ENCODE data around the gene CRIP3.

Gene CRIP3

DNA sequence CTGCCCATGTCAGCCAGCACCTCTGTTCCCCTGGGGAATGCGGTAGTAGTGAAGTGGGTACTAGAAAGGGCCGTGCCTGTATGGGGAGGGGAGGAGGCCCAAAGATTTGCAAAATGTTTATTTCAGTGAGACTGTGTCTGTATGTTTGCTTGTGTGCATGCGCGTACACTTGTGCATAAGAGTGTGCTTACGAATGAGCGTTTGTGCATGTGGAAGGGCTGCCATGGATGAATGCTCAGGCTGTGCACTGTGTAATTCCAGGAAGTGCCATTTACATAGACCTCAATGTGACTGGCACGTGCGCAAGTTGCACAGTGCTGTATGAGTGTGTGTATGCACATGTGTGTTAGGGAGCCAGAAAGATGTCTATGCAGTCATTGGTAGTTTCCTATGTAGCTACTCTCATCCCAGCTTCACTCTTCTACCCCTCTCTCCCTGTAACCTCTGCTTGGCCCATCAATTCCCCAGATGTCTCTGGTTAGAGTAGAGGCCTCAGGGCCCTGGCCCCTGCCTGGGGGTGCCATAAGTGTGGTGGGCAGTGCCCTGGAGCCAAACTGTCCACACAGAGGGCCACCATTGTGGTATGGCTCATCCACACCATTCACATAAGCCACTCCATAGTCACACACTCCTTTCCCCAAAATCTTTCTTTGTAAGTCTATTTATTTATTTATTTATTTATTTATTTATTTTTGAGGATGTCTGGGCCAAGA is 37.4 kb downstream of the CRIP3 start:
- no peak for DNase-seq

DNA sequence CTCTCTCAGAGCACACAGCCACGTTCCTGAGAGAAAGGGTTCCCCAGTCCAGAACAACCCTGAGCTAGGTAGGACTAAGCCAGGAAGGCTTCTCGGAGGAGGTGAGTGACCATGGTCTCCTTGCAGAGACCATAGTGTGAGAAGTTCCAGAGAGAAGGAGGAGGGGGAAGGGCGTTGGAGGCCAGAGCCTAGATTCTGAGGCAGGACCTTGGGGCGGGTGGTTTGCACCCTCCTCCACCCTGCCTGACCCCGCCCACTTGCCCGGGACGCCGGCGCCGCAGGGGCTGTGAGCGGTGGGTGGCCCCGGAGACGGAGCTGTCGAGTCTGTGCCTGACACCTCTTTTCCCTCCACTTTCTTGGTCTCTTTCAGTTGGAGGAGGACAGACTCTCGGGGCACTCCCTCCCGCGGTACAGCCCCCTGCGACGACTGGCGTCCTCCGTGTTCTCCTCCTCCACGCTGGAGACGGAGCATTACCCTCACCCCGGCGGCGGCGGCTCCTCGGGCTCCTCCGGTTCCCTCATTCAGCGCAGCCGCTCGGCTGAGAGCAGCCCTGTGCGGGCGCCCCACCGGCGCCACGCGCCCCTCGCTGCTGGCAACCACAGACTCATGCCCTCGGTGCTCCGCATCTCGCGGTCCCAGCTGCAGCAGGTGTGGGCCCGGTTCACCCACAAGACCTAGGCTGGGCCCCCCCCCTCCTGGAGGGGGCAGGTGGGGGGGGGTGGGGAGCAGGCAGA is 39.2 kb downstream of the CRIP3 start:
- peak in 5 of 6 experiments; percentile 9 to 57 (median 36) for DNase-seq

DNA sequence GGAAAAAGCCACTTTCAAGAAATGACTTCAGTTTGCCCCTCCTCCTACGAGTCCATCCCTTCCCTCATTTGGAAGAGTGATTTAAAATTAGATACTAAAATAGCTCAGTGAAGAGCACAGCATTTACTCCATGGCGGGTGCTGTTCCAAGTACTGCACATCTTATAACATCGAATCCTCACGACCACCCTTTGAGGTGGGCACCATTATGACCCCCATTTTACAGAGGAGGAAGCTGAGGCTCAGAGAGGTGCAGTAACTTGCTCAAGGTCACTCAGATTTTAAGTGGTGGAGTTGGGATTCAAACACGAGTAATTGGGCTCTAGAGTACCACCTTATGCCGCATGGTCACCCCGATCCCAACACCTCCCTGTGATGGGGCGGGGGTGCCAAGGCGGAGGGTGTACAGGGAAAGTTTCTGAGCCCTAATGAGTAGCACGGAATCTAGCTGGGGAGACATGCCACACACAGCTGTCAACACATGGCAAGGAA is 39.8 kb downstream of the CRIP3 start:
- DNase-seq = no peak

DNA sequence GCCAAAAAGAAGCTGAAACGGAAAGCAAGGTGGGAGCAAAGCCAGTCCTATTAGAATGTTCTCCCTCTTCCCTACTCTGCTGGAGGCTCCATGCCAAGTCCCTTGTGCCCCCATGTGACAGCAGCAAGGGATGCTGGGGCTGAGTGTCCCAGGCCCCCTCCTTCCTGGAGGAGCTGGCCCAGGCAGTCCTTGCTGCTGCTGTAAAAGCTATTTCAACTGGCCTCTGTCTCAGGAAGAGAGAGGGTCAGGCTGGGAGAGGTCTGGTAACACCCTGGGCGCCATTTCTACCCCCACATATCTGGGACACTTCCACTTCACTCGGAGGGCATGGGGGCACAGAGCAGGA is 40.3 kb downstream of the CRIP3 start:
- DNase-seq = no peak

DNA sequence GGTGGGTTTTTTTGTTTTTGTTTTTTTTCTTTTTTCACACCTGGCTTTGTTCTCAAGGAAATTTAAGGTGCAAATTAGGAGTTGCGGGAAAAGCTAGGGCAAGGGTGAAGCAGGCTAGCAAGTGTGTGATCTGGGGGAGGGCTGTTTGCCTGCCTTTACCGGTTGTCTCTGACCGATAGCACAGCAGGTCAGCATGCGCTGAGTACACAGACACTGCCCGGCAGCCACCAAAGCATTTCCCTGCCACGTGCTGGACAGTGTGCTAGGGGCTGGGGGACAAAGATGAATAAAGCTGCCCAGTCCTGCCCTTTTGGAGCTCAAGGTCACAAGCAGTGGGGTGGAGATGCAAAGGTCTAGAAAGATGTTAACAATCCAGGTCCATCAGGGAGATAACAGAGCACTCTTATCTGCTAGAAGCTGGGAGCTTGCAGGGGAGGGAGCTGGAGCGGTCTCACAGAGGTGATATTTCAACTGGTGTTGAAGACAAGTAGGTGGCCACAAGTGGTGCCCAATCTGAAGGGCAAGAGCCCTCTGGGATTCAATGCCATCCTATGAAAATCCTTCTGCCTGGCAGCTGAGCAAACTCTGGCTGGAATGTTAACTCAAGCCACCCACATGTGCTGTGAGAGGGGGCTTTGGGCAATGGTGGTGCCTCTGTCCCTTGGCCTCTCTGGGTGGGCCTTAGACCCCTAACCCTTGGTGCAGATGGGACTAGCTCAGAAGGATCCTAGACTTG is 40.8 kb downstream of the CRIP3 start:
- DNase-seq = no peak

DNA sequence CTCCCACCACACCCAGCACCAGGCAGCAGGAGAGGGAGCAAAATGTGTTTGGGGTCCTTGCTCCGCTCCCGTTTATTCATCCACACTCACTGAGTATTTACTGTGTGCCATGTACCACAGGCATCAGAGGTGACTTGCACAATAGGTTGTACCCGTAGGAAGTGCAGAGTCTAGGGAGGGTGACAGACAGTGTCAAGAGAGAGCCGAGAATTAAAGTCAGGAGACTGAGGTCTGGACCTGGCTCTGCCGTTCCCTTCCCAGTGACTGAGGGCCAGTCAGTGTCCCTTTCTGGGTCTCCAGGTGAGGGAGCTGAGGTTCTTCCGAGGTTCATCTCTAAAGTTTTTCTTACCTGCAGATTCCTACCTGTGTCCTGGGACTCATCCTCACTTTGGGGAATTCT is 43.1 kb downstream of the CRIP3 start:
- DNase-seq = no peak

DNA sequence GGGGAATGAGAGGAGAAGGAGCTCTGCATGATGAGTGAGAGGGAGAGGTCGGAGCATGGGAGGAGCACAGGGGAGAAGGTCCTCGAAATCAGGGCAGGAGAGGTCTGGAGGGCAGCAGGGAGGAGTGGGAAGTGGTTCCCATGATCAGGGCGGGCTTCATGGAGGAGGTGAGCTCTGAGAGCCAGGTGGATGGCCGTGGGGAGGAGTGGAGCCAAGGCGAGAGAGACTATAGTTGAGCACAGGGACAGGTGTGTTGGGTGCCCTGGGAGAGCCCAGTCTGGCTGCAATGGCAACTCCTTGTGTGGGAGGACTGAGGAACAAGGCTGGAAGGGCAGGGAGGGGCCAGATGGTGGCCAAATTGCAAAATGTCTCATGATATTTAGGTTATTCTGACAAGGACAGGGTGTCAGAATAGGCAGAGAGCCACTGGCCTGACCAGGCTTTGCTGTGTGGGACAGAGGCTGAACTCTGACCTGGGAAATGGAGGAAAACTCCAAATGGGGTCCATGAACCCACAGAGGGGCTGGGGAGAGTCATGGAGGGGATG is 44.0 kb downstream of the CRIP3 start:
- DNase-seq = no peak

DNA sequence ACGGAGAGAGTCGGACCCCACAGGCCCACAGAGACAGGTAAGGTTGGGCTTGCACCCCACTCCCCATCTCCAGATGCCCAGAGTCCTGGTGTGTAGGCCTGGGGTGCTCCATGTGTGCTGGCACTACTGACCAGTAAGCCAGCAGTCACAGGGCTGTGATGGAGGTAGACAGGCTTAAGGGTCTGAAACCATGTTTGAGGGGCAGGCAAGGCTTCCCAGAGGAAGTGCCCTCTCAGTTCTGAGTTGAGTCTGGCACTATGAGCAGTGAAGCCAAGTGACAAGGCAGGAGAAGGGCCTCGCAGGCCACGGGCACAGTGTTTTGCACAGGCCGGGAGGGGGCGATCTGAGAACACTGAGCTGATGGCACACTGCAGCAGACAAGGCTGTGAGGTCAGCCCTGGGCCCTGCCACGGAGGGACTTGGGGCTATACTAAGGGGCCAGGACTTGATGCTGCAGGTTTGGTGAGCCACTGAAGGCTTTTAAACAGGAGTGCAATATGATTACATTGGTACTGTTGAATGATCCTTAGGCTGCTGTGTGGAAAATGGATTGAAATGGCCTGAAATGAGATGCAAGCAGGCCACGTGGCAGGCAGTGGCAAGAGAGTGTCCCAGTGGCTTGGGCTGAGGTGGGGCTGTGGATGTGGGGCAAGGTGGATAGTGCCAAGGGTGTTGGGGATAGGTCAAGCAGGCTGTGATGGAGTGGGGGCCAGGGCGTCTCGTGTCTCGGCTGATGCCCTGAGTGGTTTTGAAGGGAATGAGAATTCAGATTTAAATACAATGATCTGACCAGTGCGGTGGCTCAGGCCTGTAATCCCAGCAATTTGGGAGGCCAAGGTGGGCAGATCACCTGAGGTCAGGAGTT is 45.1 kb downstream of the CRIP3 start:
- peak; percentile 45 to 67 (median 58) for DNase-seq

DNA sequence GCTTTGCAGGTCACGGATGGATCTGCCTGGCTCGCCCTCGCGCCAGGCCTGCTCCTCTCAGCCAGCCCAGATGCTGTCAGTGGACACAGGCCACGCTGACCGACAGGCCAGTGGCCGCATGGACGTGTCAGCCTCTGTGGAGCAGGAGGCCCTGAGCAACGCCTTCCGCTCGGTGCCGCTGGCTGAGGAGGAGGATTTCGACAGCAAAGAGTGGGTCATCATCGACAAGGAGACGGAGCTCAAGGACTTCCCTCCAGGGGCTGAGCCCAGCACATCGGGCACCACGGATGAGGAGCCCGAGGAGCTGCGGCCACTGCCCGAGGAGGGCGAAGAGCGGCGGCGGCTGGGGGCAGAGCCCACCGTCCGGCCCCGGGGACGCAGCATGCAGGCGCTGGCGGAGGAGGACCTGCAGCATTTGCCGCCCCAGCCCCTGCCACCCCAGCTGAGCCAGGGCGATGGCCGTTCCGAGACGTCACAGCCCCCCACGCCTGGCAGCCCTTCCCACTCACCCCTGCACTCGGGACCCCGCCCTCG is 45.8 kb downstream of the CRIP3 start:
- no peak for DNase-seq

DNA sequence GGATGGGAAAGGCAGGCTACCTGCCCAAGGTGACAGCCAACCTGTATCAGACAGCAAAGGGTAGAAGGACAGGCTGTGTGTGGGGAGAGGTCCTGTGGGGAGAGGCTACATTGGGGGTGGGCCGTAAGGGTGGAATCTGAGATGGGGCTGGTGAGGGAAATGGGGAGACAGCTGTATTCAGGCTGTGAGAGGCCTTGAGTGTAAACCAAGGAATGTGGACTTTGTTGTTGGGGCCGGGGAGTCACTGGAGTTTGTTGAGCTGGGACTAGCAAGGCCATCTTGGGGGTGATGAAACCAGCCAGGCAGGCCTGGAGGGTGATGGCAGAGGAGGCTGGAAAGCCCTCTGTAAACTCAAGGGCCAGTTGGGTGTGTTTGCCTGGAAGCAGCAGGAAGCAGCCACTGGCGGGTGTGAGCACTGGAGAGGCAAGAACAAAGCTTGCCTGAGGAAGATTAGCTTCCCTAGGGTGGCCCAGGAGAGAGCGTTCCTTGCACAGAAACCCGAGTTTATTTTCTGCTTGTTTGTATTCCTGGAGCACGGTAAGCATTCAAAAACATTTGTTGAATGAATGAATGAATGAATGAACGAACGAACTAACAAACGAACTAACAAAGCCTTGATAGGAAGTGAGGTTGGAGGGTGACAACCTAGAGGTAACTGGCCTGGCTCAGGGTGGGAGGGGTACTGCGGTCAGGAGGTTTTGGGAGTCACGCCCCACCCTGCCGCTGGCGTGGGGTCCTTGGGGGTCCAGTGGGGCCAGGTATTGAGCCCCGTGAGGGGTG is 46.4 kb downstream of the CRIP3 start:
- no peak for DNase-seq

DNA sequence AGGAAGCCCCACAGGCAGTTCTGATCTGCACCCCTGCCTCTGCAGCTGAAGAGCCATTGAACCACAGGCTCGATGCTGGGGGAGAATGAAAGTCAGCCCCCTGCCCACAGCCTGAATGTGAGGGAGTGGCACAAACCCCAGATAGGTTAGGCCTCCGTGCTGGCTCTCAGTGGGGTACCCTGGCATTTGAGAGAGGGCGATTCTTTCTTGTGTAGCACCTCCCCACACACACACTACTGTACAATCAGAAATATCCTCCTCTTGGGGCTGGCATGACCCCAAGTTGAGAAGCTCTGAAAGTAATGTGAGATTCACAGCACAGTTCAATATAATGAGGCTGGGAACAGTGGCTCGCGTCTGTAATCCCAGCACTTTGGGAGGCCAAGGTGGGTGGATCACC is 47.4 kb downstream of the CRIP3 start:
- no peak for DNase-seq

DNA sequence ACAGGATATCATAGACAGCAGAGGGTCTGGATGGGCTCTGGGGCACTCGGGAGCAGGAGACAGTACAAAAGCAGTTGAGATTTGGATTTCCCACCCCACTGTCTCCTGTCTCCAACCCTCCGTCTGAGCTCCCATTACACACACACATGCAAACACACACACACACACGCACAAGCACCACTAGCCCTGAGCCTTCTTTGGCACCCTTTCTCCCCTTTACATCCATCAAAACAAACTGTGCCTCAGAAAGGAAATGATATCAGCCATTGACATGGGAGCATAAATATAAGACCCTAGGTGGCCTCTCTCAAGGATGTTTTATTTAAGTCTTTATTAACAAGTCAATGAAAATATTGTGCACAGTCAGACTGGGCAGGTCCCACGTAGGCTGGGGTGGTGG is 47.8 kb downstream of the CRIP3 start:
- DNase-seq = no peak

DNA sequence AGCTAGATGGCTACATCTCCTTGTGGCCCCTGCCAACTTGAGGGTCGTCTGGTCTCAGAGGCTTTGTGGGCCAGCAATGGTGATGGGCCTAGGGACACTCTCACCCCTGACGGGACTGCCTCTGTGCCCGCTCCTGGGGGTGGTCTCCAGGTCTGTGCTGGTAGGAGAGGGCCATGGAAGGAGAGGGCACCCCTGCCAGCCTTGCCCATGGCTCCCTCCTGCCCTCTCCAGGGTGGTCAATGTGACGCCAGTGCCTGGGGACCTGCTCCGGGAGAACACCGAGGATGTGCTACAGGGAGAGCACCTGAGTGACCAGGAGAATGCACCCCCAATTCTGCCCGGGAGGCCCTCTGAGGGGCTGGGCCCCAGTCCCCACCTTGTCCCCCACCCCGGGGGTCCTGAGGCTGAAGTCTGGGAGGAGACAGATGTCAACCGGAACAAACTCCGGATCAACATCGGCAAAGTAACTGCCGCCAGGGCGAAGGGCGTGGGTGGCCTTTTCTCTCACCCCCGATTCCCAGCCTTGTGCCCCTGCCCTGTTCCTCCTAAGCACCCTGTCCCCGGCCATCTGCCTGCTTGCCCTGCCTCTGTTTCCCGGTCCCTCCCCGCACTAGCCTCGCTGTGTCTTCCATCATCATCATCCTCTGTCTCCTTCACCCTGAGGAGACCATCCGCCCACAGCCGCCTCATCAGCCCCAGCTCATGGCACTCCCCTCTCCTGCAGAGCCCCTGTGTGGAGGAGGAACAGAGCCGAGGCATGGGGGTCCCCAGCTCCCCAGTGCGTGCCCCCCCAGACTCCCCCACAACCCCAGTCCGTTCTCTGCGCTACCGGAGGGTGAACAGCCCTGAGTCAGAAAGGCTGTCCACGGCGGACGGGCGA is 49.6 kb downstream of the CRIP3 start:
- no peak for DNase-seq

DNA sequence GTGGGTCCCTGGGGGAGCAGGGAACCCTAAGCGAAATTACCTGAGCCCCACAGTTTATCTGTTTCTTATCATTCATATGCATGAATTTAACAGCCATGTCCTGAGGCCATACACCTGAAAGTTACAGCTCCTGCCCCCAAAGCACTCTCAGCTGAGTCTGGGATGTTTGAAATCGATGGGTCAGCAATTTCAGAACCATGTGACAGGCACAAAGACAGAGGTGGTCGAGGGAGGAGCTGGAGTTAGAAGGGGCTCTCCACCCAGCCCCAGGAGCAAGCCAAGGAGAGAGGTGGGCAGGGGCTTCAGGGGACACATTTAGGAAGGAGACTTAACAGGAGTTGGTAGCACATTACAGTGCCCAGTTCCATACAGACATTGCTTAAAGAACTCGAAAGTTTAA is 50.4 kb downstream of the CRIP3 start:
- DNase-seq = no peak

DNA sequence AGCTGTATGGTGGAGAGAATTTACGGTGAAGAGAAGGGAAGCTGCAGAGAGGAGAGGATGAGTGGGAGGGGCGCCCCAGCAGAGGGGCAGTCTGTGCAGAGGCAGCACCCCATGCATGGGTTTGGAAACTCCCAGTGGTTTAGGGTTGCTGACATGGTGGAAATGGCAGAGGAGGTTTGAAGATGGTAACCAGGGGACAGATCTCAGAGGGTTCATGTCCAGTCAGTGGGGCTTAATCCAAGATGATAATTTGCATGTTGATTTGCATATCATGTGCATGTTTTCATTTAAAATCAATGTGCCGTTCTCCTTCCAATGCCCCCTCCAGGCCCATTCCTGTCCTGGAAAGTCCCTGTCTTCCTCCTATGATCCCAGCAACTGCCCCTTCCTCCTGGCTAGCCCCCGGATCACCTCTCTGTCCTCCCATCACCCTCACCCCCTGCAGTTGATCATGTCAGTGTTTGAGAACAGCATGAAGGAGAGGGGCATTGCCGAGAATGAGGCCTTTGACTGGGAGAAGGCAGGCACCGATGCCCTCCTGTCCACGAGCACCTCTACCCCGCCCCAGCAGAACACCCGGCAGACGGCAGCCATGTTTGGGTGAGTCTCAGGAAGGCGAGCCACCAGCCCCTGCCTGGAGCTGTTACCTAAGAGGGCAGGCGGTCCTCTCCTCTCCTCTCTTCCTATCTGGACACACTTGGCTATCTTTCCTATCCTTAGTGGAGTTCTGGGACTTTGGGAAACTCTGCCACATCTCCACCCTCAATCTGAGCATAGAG is 51.1 kb downstream of the CRIP3 start:
- DNase-seq = no peak

DNA sequence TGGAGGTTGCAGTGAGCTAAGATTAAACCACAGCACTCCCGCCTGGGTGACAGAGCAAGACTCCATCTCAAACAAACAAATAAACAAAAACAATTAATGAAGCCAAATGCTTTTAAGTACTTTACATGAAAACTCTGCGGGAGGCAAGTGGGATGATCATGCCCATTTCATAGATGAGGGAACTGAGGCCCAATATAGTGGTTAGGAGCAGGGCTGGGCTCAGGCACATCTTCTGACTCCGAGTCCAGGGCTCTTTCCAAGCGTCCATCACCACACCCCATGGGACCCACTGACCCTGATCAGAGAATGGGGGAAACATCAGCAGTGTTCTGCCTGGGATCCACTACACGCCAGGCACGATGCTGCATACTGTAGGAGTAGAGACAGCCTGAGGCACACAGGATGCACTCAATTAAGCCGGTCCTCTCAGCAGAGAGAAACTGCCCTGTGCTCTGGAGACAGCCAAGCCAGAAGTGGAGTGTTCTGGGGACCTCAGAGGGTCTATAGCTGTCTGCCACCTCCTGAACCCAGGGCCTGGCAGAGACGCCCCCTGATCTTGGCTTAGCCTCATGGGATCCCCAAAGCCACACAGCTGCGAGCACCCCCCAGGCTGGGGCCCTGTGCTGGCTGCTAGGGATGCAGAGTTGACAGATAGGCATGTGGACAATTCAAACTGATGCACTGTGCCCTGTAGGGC is 51.8 kb downstream of the CRIP3 start:
- DNase-seq = no peak
